NT2/D1 (cell line): ENCODE results near the gene SELENOH.

ENCODE experiments used
- YY1 ChIP-seq: IDR thresholded peaks from 2 replicates; pipeline ENCODE4 v1.6.1; 2011; ENCODE audit not compliant: insufficient read length, insufficient read depth
- ZNF274 ChIP-seq: IDR thresholded peaks from 2 replicates; pipeline ENCODE4 v1.6.1; 2011; ENCODE audit warnings: mild to moderate bottlenecking, low read depth, low read length

GRCh38 chr11:57758174-57758573 is 16.9 kb downstream of the SELENOH start:
- TF ChIP-seq ZNF274 (no peak), YY1 (no peak)
